ENCODE data around the gene MYO7A. TPM values are rescaled to one million over a fixed set of nuclear protein-coding genes. Genes with fewer than 3 reads are reported as not detected.
A peak's percentile ranks its signal among the peaks of the same experiment; 100 is the strongest.

MYO7A gene
- total and polyA plus RNA-seq, 2 of the 4 experiments (the other 2 are of a cell fraction): 0.02 TPM; not detected in 1

GRCh38 chr11:77101043-77101537 is 27.0 kb upstream of the MYO7A start:
- Histone ChIP-seq H2BK5ac (ENCODE audit: low read depth, low read length, poor library complexity, severe bottlenecking) (no peak overlapping the region), H3K9me1 (ENCODE audit: insufficient read depth, low read length) (0 out of 2 replicates have a peak, but pooled peaks cover 3% of the 10 kb centered on the region), H3K27ac (ENCODE audit: insufficient read depth, low read length) (no peak overlapping the region), H2AFZ (replicated peaks; ENCODE audit: low read length, poor library complexity) (peak overlapping the region; percentile 43), H3K4me1 (ENCODE audit: control insufficient read depth, insufficient read depth, low read length) (peaks cover 2% of the 10 kb centered on the region), H3K36me3 (ENCODE audit: control insufficient read depth, insufficient read depth, low read length) (peaks cover 2% of the 10 kb centered on the region; the same call in 1 of the 2 replicates), H2BK20ac (ENCODE audit: low read depth, low read length) (no peak overlapping the region), H3K9me3 (ENCODE audit: control insufficient read depth, insufficient read depth, low read length) (no peaks in the 10 kb centered on the region), H3K4me2 (ENCODE audit: low read depth, low read length) (no peak overlapping the region), H3K27me3 (ENCODE audit: control insufficient read depth, insufficient read depth, low read length) (no peaks in the 10 kb centered on the region), H3K4ac (ENCODE audit: low read depth, low read length) (no peak overlapping the region), H2BK120ac (ENCODE audit: low read depth, low read length) (no peak overlapping the region), H4K8ac (ENCODE audit: low read depth in 2 of 2, low read length in 2 of 2) (no peak overlapping the region), H3K56ac (ENCODE audit: extremely low read depth, insufficient read depth, low read length) (no peak overlapping the region), H4K20me1 (ENCODE audit: insufficient read depth, low read length) (peaks cover 4% of the 10 kb centered on the region; the same call in 1 of the 2 replicates), H3K4me3 (ENCODE audit: insufficient read depth, low read depth, low read length) (no peak overlapping the region), H4K5ac (ENCODE audit: low read depth, low read length) (no peak overlapping the region), H3K14ac (replicated peaks; ENCODE audit: low read depth, low read length) (no peak overlapping the region), H2AK5ac (ENCODE audit: low read depth, low read length) (peak overlapping the region; percentile 46; the same call in 1 of the 2 replicates), H3K18ac (ENCODE audit: low read depth, low read length) (no peak overlapping the region), H3K23ac (ENCODE audit: low read depth, low read length) (no peak overlapping the region), H4K91ac (ENCODE audit: insufficient read depth, low read depth, low read length) (no peak overlapping the region), H2AK9ac (replicated peaks; ENCODE audit: low read depth, low read length, poor library complexity) (no peak overlapping the region), H3K9ac (ENCODE audit: low read depth, low read length) (no peak overlapping the region), H2BK15ac (ENCODE audit: low read depth, low read length) (no peak overlapping the region), H3K79me1 (ENCODE audit: low read depth in 1 of 2, low read length in 2 of 2) (no peaks in the 10 kb centered on the region)
- ChIA-PET CTCF (interaction anchor here (0.9 kb wide), 1 partner anchor 48 kb away, joined by 3 read pairs; no protein-coding TSS in a partner anchor), POLR2A (ENCODE audit: unreplicated experiment) (no interaction called here)
- ATAC-seq (ENCODE audit: low read depth) (peak; percentile 38), DNase-seq (peak; percentile 30)
- TF ChIP-seq NFE2L2 (IDR thresholded peaks at IDR 0.05; ENCODE audit: low read depth, low read length) (no peak), POLR2A (IDR thresholded peaks at IDR 0.05; ENCODE audit: low read depth, low read length) (no peak), MAZ (IDR thresholded peaks at IDR 0.05; ENCODE audit: borderline replicate concordance, low read depth, low read length) (no peak), RAD21 (IDR thresholded peaks at IDR 0.05; ENCODE audit: low read length) (peak; percentile 50), CEBPB (IDR thresholded peaks at IDR 0.05; ENCODE audit: low read depth, low read length) (no peak), SMC3 (IDR thresholded peaks at IDR 0.05; ENCODE audit: low read depth, low read length) (peak; percentile 49), MAFK (IDR thresholded peaks at IDR 0.05; ENCODE audit: low read depth, low read length) (no peak), FOS (IDR thresholded peaks at IDR 0.05; ENCODE audit: low read depth, low read length) (no peak), RFX5 (IDR thresholded peaks at IDR 0.05; ENCODE audit: low read depth, low read length) (no peak), MXI1 (IDR thresholded peaks at IDR 0.05; ENCODE audit: borderline replicate concordance, low read depth, low read length) (no peak), RCOR1 (IDR thresholded peaks at IDR 0.05; ENCODE audit: insufficient replicate concordance, low read length) (no peak), BHLHE40 (IDR thresholded peaks at IDR 0.05; ENCODE audit: low read depth, low read length) (no peak), CHD1 (IDR thresholded peaks at IDR 0.05; ENCODE audit: low read depth, low read length) (no peak), ELK1 (IDR thresholded peaks at IDR 0.05; ENCODE audit: borderline replicate concordance, low read depth, low read length) (no peak), USF2 (IDR thresholded peaks at IDR 0.05; ENCODE audit: low read depth, low read length) (no peak), CTCF (conservative IDR thresholded peaks at IDR 0.05; ENCODE audit: low read depth, low read length) (peak; percentile 55)
- no TSS peak for BruUV-seq (replicated peaks)
- dilution Hi-C loops (cut with HindIII; ENCODE audit: low sequenced_read_pairs, unreplicated experiment): no loop called here
- in situ Hi-C loops (cut with MboI; ENCODE audit: low sequenced_read_pairs): no loop called here
- intact Hi-C loops (cut with micrococcal nuclease): no loop called here
- 75% methylated on average over 1 of the region's 5 CpGs; no CpG with 5 or more reads in 1 of the 2 experiments for WGBS, 2 experiments (ENCODE audit: extremely low coverage in 2 of 2, insufficient read length in 1 of 2)
